ENCODE data around the gene ZRANB1. TPM values are rescaled to one million over a fixed set of nuclear protein-coding genes. Genes with fewer than 3 reads are reported as not detected.

The ZRANB1 gene
- total RNA-seq, 1 experiment from 2014 or later: 23.2 TPM

DNA sequence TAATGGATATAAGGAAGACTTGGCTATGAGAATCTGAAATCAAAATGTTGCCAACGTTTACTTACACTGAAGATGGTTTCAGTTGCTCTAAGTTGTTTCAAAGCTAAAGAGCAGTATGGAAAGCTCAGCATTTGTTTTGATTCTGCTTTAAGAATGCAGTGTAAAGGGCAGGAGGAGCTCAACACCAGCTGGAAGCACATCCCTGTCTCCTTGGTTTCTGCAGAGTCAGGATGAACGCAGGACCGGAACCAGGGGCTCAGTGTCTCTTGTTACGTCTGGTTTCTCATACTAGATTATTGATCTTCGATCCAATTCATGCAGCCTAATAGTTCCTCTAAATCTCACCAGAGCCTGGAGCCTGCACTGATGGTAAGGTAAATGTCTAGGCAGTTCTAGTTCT lies 24.1 kb downstream of the ZRANB1 start:
- H3K27ac Mint-ChIP-seq (ENCODE audit: low read depth, unreplicated experiment): no peak overlapping the region
- no peaks in the 10 kb centered on the region for H3K27me3 Mint-ChIP-seq (ENCODE audit: insufficient read depth, unreplicated experiment)
- DNase-seq (ENCODE audit: unreplicated experiment): no peak
- TF ChIP-seq, protein P1, sequence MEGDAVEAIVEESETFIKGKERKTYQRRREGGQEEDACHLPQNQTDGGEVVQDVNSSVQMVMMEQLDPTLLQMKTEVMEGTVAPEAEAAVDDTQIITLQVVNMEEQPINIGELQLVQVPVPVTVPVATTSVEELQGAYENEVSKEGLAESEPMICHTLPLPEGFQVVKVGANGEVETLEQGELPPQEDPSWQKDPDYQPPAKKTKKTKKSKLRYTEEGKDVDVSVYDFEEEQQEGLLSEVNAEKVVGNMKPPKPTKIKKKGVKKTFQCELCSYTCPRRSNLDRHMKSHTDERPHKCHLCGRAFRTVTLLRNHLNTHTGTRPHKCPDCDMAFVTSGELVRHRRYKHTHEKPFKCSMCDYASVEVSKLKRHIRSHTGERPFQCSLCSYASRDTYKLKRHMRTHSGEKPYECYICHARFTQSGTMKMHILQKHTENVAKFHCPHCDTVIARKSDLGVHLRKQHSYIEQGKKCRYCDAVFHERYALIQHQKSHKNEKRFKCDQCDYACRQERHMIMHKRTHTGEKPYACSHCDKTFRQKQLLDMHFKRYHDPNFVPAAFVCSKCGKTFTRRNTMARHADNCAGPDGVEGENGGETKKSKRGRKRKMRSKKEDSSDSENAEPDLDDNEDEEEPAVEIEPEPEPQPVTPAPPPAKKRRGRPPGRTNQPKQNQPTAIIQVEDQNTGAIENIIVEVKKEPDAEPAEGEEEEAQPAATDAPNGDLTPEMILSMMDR (IDR thresholded peaks at IDR 0.05; ENCODE audit: unreplicated experiment): no peak
- BruUV-seq (replicated peaks): no TSS peak
- no peak overlapping the region for H3K4me3 Mint-ChIP-seq (ENCODE audit: unreplicated experiment)
- intact Hi-C loops (cut with micrococcal nuclease): no loop called here
- ChIA-PET POLR2A (interaction anchor here (1.1 to 1.3 kb wide), 2 partner anchors 22 to 49 kb away, joined by 3 read pairs; no protein-coding TSS in a partner anchor), CTCF (no interaction called here)
- H3K36me3 Mint-ChIP-seq (ENCODE audit: insufficient read depth, unreplicated experiment): peaks cover 66% of the 10 kb centered on the region
- no peaks in the 10 kb centered on the region for H3K9me3 Mint-ChIP-seq (ENCODE audit: unreplicated experiment)
- no peaks in the 10 kb centered on the region for H3K4me1 Mint-ChIP-seq (ENCODE audit: insufficient read depth, unreplicated experiment)

DNA sequence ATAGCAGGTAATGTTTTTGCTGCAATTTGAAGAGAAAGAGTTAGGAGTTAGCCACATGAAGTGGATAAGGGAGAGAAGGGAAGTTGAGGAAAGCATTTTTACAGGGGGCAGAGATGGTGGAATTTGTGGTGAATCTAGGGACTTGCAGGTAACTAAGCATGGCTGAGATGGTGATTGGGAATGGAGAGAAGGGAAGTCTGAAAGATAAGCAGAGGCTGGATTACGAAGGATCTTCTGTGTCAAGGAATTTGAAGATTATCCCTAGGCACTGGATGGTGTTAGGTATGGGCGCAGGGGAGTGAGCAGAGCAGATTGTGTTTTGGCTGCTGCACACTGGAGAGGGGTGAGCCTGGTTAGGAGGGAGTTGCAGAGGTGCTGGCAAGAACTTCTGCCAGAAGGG lies 25.3 kb downstream of the ZRANB1 start:
- ChIA-PET CTCF (no interaction called here), POLR2A (no interaction called here)
- intact Hi-C loops (cut with micrococcal nuclease): no loop called here
- Mint-ChIP-seq H3K27ac (ENCODE audit: low read depth, unreplicated experiment) (no peak overlapping the region), H3K4me3 (ENCODE audit: unreplicated experiment) (no peak overlapping the region), H3K4me1 (ENCODE audit: insufficient read depth, unreplicated experiment) (no peaks in the 10 kb centered on the region), H3K9me3 (ENCODE audit: unreplicated experiment) (no peaks in the 10 kb centered on the region), H3K36me3 (ENCODE audit: insufficient read depth, unreplicated experiment) (peaks cover 56% of the 10 kb centered on the region), H3K27me3 (ENCODE audit: insufficient read depth, unreplicated experiment) (no peaks in the 10 kb centered on the region)
- BruUV-seq (replicated peaks): no TSS peak
- no peak for DNase-seq (ENCODE audit: unreplicated experiment)
- TF ChIP-seq, protein P1 (IDR thresholded peaks at IDR 0.05; ENCODE audit: unreplicated experiment): no peak

DNA sequence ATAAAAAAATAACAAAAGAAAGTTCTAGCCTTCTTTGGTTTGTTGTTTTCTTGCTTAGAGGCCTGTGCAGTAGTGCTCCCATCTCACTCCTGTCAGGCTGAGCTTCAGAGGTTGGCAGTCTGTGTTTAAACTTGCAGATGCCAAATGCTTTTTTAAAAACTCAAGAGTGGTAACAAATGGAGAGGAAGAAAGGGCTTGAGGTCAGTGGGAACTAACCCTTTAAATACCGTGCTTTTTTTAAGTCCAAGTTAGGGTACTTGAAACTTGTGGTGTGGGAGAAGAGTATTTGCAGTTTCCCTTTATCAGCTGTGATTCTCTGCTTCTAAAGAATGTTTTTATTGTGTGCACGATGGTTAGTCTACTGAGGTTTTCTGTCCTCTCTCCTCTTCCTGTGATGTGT lies 29.4 kb downstream of the ZRANB1 start:
- TF ChIP-seq, protein P1 (IDR thresholded peaks at IDR 0.05; ENCODE audit: unreplicated experiment): no peak
- no TSS peak for BruUV-seq (replicated peaks)
- H3K9me3 Mint-ChIP-seq (ENCODE audit: unreplicated experiment): no peaks in the 10 kb centered on the region
- no peak overlapping the region for H3K27ac Mint-ChIP-seq (ENCODE audit: low read depth, unreplicated experiment)
- DNase-seq (ENCODE audit: unreplicated experiment): no peak
- ChIA-PET POLR2A (interaction anchor here (1.0 kb wide), 1 partner anchor 9 kb away, joined by 4 read pairs; no protein-coding TSS in a partner anchor), CTCF (no interaction called here)
- intact Hi-C loops (cut with micrococcal nuclease): no loop called here
- H3K4me3 Mint-ChIP-seq (ENCODE audit: unreplicated experiment): no peak overlapping the region
- no peaks in the 10 kb centered on the region for H3K27me3 Mint-ChIP-seq (ENCODE audit: insufficient read depth, unreplicated experiment)
- H3K4me1 Mint-ChIP-seq (ENCODE audit: insufficient read depth, unreplicated experiment): no peaks in the 10 kb centered on the region
- peaks cover 71% of the 10 kb centered on the region for H3K36me3 Mint-ChIP-seq (ENCODE audit: insufficient read depth, unreplicated experiment)

DNA sequence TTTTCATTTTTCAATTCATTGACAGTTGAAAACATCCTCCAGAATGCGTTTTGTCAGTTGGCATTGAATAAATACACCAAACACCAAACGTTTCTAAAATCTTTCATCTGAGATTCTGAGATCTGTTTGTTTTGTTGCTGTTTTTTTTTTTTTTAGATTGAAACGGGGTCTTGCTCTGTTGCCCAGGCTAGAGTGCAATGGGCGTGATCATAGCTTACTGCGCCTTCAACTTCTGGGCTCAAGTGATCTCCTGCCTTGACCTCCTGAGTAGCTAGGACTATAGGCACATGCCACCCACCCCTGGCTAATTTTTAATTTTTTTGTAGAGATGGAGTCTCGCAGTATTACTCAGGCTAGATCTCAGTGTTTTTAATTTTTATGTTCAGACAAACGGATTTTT lies 30.7 kb downstream of the ZRANB1 start:
- no peaks in the 10 kb centered on the region for H3K27me3 Mint-ChIP-seq (ENCODE audit: insufficient read depth, unreplicated experiment)
- ChIA-PET CTCF (no interaction called here), POLR2A (no interaction called here)
- intact Hi-C loops (cut with micrococcal nuclease): no loop called here
- no peaks in the 10 kb centered on the region for H3K9me3 Mint-ChIP-seq (ENCODE audit: unreplicated experiment)
- H3K36me3 Mint-ChIP-seq (ENCODE audit: insufficient read depth, unreplicated experiment): peaks cover 69% of the 10 kb centered on the region
- no TSS peak for BruUV-seq (replicated peaks)
- peaks cover under 1% of the 10 kb centered on the region for H3K4me1 Mint-ChIP-seq (ENCODE audit: insufficient read depth, unreplicated experiment)
- no peak overlapping the region for H3K4me3 Mint-ChIP-seq (ENCODE audit: unreplicated experiment)
- DNase-seq (ENCODE audit: unreplicated experiment): no peak
- TF ChIP-seq, protein P1 (IDR thresholded peaks at IDR 0.05; ENCODE audit: unreplicated experiment): no peak
- no peak overlapping the region for H3K27ac Mint-ChIP-seq (ENCODE audit: low read depth, unreplicated experiment)
